KBM-7 (cell line): ENCODE results near the gene ISCA2.
"Not testable (repeated sequence)": the region's sequence is repeated elsewhere in the genome, so short reads cannot be mapped to it uniquely, and the experiment has no call there.

Experiments
- DNase-seq: peaks from one replicate; pipeline ENCODE4 v3.0.0-alpha.2; 2015
- in situ Hi-C: fragments of 300-500 bp; cut with MboI; formaldehyde crosslinking; loops from 2 replicates; pipeline ENCODE4 v1.14.3; 2020; ENCODE audit warnings: low sequenced_read_pairs, low pct_unique_long_range_greater_than_20kb, mixed read lengths

Gene ISCA2, protein sequence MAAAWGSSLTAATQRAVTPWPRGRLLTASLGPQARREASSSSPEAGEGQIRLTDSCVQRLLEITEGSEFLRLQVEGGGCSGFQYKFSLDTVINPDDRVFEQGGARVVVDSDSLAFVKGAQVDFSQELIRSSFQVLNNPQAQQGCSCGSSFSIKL

GRCh38 chr14:74493343-74494261 is at the start of gene ISCA2:
TSS of gene ISCA2 (plus strand) at chr14:74493765. CDS start at chr14:74493775, 10 bp downstream.
- DNase-seq, result peak; percentile 98
- in situ Hi-C loops, result no loop called here

DNA sequence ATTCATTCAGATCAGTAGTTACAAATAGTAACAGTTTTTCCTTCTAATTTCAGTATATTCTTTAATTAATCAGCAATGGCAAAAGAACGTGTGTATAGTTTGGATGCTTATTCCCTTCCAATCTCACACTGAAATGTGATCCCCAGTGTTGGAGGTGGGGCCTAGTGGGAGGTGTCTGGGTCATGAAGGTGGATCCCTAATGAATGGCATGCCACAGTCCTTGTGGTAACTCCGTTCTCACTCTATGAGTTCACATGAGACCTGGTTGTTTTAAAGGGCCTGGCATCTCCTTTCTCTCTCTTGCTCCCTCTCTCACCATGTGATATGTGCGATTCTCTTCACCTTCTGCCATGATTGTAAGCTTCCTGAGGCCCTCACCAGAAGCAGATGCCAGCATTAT is 48.7 kb upstream of the ISCA2 start:
- DNase-seq, result no peak
- in situ Hi-C loops, result no loop called here

DNA sequence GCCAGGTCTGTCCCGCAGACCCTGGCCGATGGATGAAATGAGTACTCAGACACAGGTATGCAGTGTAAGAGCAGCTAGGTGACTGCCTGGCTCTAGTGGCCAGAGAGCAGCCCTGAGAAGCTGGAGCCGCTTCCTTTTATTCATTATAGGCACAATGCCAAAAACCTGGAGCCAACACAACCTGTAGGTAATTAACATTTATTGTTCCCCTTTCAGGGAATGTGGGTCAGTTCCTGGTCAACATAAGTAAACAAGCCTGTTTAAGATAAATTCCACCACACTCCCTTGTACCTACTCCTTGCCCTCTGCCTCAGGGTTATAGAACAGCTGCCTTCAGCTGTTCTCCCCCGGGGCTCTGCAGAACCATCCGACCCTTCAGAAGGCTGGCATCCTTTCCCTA is 39.2 kb upstream of the ISCA2 start:
- in situ Hi-C loops, result not testable (repeated sequence)

DNA sequence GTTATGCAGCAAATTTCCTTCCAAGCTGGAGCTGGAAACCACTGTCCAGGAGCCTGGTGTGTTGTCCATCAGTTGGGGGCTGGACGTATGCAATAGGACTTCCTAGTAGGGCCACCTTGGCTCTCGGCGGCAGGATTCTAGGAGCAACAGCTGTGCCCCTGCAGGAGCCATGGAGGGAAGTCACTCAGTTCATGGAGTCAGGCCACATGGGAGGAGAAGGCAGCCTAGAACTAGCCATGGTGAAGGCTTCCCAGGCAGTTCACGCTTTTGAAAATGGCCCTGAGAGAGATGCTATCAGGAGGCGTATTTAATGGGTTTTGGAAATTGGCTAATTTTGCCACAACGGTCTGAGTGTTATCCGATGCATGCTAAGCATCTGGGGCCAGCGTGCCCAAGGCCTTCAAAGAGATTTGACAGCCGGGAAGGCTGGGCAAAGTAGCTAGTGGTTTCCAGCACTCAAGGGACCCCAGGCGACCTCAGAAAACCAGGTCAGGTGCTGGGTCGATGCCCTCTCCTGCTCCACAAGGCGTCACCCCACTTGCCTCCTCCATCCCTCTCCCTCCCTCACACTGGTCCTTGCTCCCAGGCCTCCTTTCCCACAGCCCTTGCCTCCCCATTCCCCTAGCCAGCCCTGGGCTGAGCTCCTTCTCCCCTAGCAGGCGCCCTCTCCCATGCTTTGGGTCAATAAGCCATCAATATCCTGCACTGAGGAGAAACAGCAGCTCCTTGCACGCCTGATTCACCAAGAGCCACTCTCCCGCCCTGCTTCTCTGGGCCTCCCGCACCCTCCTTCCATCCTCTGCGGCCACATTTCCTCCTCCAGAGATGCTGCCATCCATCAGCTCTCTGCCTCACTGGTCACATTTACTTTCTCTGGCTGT is 36.6 kb upstream of the ISCA2 start:
- in situ Hi-C loops, result no loop called here

More for the DNA sequence above, 39.2 kb upstream of the ISCA2 start:
- DNase-seq, result not testable (repeated sequence)

DNA sequence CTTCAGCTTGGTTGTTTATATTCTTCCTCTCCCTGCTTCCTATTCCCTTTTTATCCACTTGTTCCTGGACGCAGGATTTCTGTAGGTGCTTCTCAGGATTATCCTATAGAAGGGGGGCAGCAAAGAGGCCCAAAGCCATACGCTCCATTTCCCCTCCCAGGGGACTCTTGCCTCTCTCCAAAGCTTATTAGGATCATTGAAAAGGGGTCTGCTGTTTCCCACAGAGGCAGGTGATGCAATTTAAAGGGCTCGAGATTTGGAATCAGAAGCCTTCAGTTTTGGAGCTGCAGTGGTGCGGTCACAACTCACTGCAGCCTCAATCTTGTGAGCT is 36.0 kb upstream of the ISCA2 start:
- in situ Hi-C loops, result no loop called here
- DNase-seq, result no peak

More for the DNA sequence above, 36.6 kb upstream of the ISCA2 start:
- no peak for DNase-seq

DNA sequence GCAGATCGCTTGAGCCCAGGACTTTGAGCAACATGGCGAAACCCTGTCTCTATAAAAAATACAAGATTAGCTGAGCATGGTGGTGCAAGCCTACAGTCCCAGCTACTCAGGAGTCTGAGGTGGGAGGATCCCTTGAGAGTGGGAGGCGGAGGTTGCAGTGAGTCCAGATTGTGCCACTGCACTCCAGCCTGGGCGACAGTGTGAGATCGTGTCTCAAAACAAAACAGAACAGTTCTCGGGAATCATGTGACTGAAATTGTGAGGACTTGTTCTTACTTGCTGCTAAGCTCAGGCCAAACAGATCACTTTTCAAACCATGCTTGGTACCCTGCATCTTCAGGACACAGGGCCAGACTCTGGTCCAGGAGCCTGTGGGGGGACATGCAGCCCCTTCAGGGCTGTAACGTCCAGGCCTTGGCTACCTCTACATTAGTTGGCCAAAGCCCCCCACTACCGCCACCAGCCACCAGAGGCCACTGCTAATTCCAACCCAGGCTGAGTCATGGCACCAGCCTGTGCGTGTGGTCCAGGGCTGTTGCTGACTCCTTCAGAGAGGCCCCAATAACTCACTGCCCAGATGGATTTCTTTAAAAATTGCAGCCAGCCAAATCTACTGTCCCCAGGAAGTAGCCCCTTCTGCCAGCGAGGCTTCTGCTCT is 34.1 kb upstream of the ISCA2 start:
- in situ Hi-C loops, result no loop called here
- DNase-seq, result peak; percentile 18

DNA sequence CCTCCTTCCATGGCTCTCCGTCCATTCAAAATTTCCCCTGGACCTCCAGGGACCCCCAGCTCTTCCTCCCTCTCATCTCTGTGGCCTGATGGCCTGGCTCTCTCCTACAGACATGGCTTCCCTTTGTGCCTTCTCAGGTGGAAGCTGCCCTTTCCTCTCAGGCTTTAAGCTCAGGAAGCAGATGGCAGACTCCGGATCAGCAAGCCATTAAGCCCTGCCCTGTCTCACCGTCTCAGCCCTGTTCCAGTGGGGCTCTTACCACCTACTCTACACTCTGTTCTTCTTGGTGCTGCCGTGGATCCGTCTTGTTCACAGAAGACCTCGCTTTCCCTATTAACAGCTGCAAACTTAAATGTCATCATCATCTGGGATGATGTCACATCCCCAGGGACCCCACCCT is 33.6 kb upstream of the ISCA2 start:
- in situ Hi-C loops, result no loop called here
- DNase-seq, result no peak

DNA sequence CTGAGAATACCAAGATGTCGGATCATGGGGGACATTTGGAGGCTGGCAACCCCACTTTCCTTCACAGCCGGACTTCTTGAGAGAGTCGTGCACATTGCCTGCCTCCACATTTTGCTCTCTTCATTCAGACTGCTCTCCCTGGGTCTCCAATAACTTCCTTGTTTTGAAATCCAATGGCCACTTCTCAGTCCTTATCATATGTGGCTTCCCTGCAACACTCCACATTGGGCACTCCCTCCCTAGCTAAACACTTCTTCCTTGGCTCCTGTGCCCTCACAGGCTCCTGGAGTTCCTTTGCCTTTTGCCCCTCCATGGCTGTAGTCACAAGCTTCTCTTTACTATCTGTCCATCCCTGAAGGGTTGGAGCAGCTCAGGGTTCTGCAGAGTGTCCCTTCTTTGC is 30.6 kb upstream of the ISCA2 start:
- DNase-seq, result no peak
- in situ Hi-C loops, result no loop called here

DNA sequence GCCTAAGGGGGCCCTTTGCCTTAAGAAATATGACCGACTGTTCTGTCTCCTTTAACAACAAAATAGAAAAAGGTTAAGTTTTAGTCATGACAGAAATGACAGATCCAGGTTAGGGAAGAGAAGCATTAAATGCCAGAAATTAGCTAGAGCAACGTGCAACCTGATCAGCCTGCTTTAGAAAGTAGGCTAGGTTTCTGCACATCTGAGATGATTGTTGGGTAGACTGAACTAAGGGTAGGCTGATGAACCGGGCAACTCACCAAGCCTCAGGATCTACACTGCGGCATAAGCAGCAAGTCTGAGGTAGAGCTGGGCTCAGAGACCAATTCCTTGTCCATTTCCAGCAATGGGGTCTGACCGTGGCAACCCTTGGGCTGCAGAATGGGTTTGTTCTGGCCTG is 29.9 kb upstream of the ISCA2 start:
- in situ Hi-C loops, result no loop called here
- no peak for DNase-seq

DNA sequence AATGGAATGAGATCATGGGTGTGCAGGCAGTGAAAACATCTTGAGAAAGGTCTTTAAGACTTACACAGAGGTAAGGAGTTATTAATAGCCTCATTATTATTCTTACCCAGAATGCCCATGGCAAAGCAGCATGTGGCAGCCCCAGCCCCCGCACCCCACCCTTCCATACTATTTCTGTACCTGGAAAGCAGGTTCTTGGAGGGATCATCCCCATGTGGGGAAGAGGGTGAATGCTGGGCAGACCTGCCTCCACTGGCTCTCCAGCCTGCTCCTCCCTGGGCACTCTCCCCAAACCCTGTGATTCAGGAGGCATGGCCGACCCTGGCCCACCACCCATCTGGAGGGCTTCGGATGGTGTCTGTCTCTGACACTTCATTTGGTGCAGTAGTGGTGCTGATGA is 28.8 kb upstream of the ISCA2 start:
- in situ Hi-C loops, result no loop called here
- no peak for DNase-seq

DNA sequence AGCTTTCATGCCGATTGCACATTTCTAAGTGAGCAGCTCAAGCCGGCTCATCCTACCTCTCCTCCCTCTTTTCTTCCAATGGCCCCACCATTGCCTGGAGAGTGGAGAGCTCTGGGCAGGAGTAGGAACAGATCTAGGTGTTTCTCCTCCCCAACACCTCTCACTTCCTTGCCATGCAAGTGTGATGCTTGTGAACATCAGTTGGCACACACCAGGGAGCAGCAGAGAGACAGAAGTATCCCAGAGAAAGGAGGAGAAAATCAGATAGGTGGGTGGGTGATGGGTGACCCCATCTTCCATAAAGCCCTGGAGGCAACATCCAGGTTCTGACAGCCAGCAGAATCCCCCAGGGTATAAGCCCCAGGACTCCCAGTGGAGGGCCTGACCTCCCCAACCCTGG is 28.2 kb upstream of the ISCA2 start:
- in situ Hi-C loops, result no loop called here
- no peak for DNase-seq

GRCh38 chr14:74468513-74468912 is 25.1 kb upstream of the ISCA2 start:
- DNase-seq, result no peak
- in situ Hi-C loops, result no loop called here

DNA sequence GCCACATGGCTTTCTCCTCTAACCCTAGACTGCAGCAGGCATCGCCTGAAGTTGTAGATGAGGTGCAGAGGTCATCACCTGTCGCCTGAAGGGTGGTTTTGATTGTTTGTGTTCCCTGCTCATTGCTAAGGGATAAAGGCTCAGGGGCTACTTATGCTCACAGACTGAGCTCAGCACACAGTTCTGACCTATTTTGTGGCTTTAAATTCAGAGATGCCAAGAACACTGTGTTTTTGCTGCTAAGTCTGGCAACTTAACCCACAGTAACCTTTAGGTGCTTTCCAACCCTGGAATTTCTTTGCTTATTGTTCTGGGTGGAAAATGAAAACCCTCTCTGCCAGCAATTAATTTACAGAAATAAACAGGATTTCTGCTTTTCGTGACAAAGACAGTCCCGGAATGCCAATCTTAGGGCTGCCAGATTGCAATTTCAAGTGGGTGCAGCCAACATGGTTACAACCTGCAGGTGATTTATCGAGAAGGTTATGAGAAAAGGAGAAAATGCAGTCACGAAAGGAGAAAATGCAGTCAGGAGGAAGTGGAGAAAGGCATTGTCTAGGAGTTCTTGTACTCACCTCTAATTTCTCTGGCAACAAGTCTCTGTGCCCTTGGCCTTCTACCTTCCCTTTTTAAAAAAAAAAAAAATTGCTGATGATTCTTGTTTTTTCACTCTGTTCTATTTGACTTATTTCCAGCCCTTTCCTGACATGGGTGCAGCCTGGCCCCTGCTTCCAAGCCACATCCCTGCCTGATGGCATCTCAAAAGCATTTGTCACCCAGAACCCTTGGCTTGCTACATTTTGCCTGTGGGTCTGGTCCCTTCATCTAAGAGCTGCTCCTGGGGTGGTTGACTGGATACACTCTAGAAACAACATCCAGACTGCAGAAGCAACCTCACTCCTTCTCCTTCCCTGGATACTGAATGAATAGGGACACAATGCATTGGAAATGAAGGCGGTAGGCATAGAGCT is 23.7 kb upstream of the ISCA2 start:
- no peak for DNase-seq
- in situ Hi-C loops, result no loop called here

DNA sequence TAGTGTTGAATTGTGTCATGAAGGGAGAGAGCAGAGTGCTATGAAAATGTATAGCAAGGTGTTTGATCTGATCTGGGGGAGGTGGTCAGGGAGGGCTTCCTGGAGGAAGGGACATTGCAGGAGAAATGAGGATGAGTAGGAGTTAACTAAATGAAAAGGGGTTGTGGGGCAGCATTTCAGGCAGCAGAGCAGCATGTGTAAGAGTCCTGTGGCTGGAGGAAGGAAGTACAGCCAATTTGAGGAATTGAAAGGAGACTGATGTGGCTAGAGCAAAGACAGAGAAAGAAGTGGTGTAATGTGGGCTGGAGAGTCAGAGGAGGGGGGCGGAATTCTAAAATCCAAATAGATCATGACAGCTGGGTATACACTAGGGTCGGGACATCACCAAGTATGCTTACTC is 21.0 kb upstream of the ISCA2 start:
- in situ Hi-C loops, result no loop called here
- DNase-seq, result no peak

DNA sequence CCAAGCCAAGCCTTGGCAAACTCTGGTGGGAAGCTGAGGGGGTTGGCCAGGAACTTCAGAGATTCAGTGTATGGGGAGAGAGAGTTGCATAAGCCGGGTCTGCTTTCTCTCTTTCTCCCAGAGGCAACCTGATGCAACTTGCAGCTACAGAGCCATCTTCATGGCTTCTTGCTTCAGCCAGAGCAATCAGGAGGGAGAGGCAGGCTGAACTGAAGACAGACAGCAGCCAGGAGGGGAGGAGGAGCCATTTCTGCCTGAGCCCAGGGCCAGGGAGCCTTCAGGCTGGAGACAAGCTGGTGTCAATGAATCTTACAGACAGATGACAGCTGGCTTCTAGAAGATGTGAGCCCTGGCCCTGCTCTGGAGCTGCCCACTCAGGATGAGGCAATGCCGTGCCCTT is 19.2 kb upstream of the ISCA2 start:
- no peak for DNase-seq
- in situ Hi-C loops, result no loop called here

DNA sequence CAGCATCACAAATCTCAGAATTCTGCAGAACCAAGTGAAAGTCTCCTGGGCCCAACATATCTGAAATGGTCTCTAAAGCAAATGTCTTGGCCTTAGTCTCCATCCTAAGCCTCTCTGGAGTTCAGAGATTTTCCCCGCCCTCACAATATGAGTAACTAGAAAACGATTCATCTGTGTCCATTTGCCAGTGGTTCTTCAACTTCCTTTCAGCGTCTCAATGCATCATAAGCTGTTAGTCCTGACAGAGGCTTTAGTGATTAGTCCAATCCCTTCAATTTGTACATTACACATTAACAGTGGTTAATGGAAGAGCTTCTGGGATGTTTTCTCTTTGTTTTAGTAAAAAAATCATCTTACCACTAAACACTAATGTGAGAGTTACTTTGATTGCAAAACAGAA is 17.9 kb upstream of the ISCA2 start:
- in situ Hi-C loops, result no loop called here

DNA sequence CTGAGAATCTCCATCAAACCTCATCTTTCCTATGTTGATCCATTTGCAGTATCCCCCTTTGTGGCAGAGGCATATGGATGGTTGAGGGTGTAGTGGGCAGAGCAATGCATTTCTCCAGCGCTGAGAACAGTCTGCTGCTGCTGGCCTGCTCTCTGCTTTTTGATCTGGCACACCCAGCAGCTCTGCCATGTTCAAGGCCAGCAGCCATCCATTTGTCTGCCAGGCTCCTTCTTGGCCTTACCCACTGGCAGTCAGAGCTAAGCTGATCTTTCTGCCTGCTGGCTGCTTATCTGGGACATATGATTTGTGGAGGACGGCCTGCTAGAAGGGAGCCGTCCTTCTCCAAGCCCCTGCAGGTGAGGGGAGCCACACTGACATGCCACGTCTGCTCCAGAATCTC is 17.5 kb upstream of the ISCA2 start:
- in situ Hi-C loops, result no loop called here
- DNase-seq, result no peak

More for the DNA sequence above, 17.9 kb upstream of the ISCA2 start:
- DNase-seq, result no peak

DNA sequence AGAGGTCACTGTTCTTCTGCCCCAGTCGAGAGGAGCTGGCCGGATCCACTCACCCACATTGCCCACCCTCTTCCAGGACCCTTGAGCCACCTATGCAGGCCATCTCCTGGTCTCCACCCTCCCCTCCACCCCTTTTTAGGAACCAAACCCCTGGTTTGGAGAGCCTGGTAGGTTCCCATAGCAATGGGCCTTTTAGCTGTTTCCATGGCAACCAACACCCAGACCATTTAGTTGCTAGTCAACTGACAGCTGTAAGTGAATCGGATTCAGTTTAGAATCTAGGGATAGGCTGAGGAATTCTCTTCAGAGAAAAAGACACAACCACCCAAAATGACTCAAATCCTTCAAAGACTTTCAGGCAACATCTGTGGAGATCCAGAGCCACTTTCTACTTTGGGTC is 17.0 kb upstream of the ISCA2 start:
- no peak for DNase-seq
- in situ Hi-C loops, result no loop called here
